Thoracic aorta (tissue), 2 donors: ENCODE data around the gene CTCF. TPM values are rescaled to one million over a fixed set of nuclear protein-coding genes. Genes with fewer than 3 reads are reported as not detected.

Experiments
- ATAC-seq: fragments of 150-250 bp; one replicate; pipeline ENCODE4 v1.8.0; 2017; ENCODE audit warnings: low read depth; ENCODE audit not compliant: insufficient number of reproducible peaks, low FRiP score
- DNase-seq: peaks from one replicate; pipeline ENCODE4 v3.0.0-alpha.2; 2020; ENCODE audit warnings: low spot score
- H3K27ac ChIP-seq, 2 donors: fragments of 200-600 bp; sonication (generic); 1 replicate in 1 of 2; 2 replicates in 1 of 2; pipeline ENCODE4 v1.5.1; 2016; ENCODE audit warnings: mild to moderate bottlenecking in 2 of 2, moderate library complexity in 2 of 2
- H3K27me3 ChIP-seq: fragments of 200-600 bp; sonication (generic); replicated peaks from 2 replicates; pipeline ENCODE4 v1.6.0; 2016; ENCODE audit warnings: mild to moderate bottlenecking; ENCODE audit not compliant: insufficient read depth
- H3K36me3 ChIP-seq: fragments of 200-600 bp; sonication (generic); one replicate; pipeline ENCODE4 v1.5.1; 2016
- H3K4me1 ChIP-seq, 2 donors: fragments of 200-600 bp; sonication (generic); 1 replicate in 1 of 2; 2 replicates in 1 of 2; pipeline versions ENCODE4 v1.5.1 to v1.6.0; 2016; ENCODE audit warnings: low read depth in 2 of 2, mild to moderate bottlenecking in 1 of 2; ENCODE audit not compliant: control insufficient read depth in 1 of 2
- H3K4me3 ChIP-seq: fragments of 200-600 bp; sonication (generic); 2 replicates; pipeline ENCODE4 v1.5.1; 2016; ENCODE audit warnings: mild to moderate bottlenecking
- H3K9me3 ChIP-seq: fragments of 200-600 bp; sonication (generic); 2 replicates; pipeline ENCODE4 v1.5.1; 2016
- total RNA-seq, 2 donors: library from RNA; depleted of rRNA; stranded (reverse); fragments of >200 nt; gene quantifications; one replicate each; pipeline versions ENCODE4 v1.1.0 to v1.2.3, GENCODE V29; 2016
- TF ChIP-seq, protein P1 (sequence below): fragments of 200-600 bp; sonication (generic); IDR thresholded peaks from one replicate; pipeline ENCODE4 v1.5.1; 2019; ENCODE audit warnings: antibody characterized with exemption

Gene CTCF
- total RNA-seq, 2 donors from 2014 or later: 23.0 to 26.7 TPM

- Histone ChIP-seq H3K9me3 (no peaks in the 10 kb centered on the region), H3K4me3 (no peak overlapping the region), H3K4me1 (peaks cover 1 to 10% of the 10 kb centered on the region in 2 donors), H3K27me3 (peaks cover 6% of the 10 kb centered on the region), H3K36me3 (no peaks in the 10 kb centered on the region), H3K27ac (no peak overlapping the region)
- ATAC-seq (no peak), DNase-seq (no peak)
- TF ChIP-seq, protein P1, sequence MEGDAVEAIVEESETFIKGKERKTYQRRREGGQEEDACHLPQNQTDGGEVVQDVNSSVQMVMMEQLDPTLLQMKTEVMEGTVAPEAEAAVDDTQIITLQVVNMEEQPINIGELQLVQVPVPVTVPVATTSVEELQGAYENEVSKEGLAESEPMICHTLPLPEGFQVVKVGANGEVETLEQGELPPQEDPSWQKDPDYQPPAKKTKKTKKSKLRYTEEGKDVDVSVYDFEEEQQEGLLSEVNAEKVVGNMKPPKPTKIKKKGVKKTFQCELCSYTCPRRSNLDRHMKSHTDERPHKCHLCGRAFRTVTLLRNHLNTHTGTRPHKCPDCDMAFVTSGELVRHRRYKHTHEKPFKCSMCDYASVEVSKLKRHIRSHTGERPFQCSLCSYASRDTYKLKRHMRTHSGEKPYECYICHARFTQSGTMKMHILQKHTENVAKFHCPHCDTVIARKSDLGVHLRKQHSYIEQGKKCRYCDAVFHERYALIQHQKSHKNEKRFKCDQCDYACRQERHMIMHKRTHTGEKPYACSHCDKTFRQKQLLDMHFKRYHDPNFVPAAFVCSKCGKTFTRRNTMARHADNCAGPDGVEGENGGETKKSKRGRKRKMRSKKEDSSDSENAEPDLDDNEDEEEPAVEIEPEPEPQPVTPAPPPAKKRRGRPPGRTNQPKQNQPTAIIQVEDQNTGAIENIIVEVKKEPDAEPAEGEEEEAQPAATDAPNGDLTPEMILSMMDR: no peak
These were observed 85.9 kb downstream of the CTCF start for GRCh38 chr16:67648088-67648763.

GRCh38 chr16:67648764-67649407, 86.6 kb downstream of the CTCF start:
- Histone ChIP-seq H3K4me3 (peak overlapping the region; percentile 29), H3K27me3 (peaks cover 6% of the 10 kb centered on the region), H3K9me3 (no peaks in the 10 kb centered on the region), H3K36me3 (no peaks in the 10 kb centered on the region), H3K27ac (no peak overlapping the region), H3K4me1 (peaks cover 5 to 16% of the 10 kb centered on the region in 2 donors)
- TF ChIP-seq, protein P1: no peak
- ATAC-seq: no peak
- DNase-seq: no peak

DNA sequence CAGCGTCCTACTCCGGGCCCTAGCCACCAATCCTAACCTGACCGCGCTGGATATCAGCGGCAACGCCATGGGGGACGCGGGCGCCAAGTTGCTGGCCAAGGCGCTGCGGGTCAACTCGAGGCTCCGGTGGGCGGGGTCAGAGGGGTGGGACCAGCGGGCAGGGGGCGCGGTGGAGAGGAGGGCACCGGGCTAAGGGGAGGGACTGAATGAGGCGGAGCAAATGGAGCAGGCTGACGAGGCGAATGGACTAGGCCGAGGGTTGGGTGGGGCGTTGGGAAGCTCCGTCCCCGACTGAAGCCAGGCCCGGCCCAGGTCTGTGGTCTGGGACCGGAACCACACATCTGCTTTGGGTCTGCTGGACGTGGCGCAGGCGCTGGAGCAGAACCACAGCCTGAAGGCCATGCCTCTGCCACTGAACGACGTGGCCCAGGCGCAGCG, 87.2 kb downstream of the CTCF start:
- H3K27me3 ChIP-seq: peaks cover 6% of the 10 kb centered on the region
- peak overlapping the region; percentile 29 for H3K4me3 ChIP-seq
- no peaks in the 10 kb centered on the region for H3K9me3 ChIP-seq
- no peak for DNase-seq
- no peaks in the 10 kb centered on the region for H3K36me3 ChIP-seq
- peaks cover 5 to 16% of the 10 kb centered on the region in 2 donors for H3K4me1 ChIP-seq
- TF ChIP-seq, protein P1: no peak
- no peak overlapping the region for H3K27ac ChIP-seq
- no peak for ATAC-seq

DNA sequence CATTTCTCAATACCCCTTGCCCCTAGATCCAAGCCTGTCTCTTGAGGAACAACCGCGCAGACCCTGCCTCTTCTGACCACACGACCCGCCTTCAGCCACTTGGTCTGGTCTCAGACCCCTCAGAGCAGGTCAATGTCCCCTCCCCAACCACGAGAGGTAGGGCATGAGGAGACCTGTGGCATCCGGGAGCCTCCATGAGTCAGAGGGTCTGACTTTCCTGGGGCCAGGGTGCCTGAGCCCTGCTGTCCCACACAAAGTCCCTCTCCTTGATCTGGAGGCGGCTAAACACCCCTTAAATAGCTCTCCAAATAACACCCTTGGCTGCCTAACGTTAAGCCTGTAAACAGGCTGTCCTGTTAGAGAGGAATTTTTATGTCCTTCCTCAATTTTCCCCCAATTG, 87.7 kb downstream of the CTCF start:
- DNase-seq: no peak
- TF ChIP-seq, protein P1: no peak

DNA sequence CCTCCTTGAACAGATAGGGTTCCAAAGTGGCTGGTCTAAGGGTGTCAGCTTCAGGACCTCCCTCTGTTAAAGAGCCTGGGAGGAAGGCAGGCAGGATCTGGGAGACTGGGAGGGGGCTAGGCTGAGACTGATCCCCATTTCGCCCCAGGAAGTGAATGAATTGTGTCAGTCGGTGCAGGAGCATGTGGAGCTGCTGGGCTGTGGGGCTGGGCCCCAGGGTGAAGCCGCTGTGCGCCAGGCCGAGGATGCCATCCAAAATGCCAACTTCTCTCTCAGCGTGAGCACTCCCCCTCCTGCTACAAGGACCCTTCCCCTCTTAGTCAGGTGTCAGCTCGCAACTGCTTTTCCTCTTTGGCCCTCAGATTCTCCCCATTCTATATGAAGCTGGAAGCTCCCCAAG, 88.7 kb downstream of the CTCF start:
- TF ChIP-seq, protein P1: no peak
- ATAC-seq: no peak
- Histone ChIP-seq H3K36me3 (no peaks in the 10 kb centered on the region), H3K4me1 (peaks cover 5 to 16% of the 10 kb centered on the region in 2 donors), H3K27ac (no peak overlapping the region), H3K4me3 (no peak overlapping the region), H3K9me3 (no peaks in the 10 kb centered on the region), H3K27me3 (peaks cover 6% of the 10 kb centered on the region)
- DNase-seq: no peak

More for the DNA sequence above, 87.7 kb downstream of the CTCF start:
- no peaks in the 10 kb centered on the region for H3K9me3 ChIP-seq
- ATAC-seq: no peak
- H3K27me3 ChIP-seq: peaks cover 6% of the 10 kb centered on the region
- H3K36me3 ChIP-seq: no peaks in the 10 kb centered on the region
- H3K4me1 ChIP-seq: peaks cover 5 to 16% of the 10 kb centered on the region in 2 donors
- no peak overlapping the region for H3K27ac ChIP-seq
- H3K4me3 ChIP-seq: no peak overlapping the region
